ENCODE measurements around the gene SAMD8. TPM values are rescaled to one million over a fixed set of nuclear protein-coding genes. Genes with fewer than 3 reads are reported as not detected.
"Not testable (repeated sequence)": the region's sequence is repeated elsewhere in the genome, so short reads cannot be mapped to it uniquely, and the experiment has no call there.

Gene SAMD8
- total RNA-seq, 1 experiment from 2014 or later: 20.2 TPM

GRCh38 chr10:75098902-75099673 lies 12.4 kb upstream of the SAMD8 start:
- Histone ChIP-seq H3K27ac (no peak overlapping the region), H3K9me3 (replicated peaks) (no peaks in the 10 kb centered on the region), H3K27me3 (no peaks in the 10 kb centered on the region), H3K4me1 (peaks cover 4% of the 10 kb centered on the region; the same call in 1 of the 2 replicates), H3K4me3 (no peak overlapping the region), H3K36me3 (no peaks in the 10 kb centered on the region)
- DNase-seq: no peak

- peak; percentile 82 to 90 for DNase-seq
- Histone ChIP-seq H3K27ac (peak overlapping the region; percentile 11; the same call in 1 of the 2 replicates), H3K9me3 (replicated peaks) (no peaks in the 10 kb centered on the region), H3K4me1 (peaks cover 4% of the 10 kb centered on the region; the same call in 1 of the 2 replicates), H3K36me3 (no peaks in the 10 kb centered on the region), H3K27me3 (no peaks in the 10 kb centered on the region), H3K4me3 (peak overlapping the region; percentile 50)
Measured at GRCh38 chr10:75099952-75100763, 11.3 kb upstream of the SAMD8 start.

- Histone ChIP-seq H3K36me3 (no peaks in the 10 kb centered on the region), H3K9me3 (replicated peaks) (no peaks in the 10 kb centered on the region), H3K4me3 (peak overlapping the region; percentile 50), H3K27ac (no peak overlapping the region; the same call in 1 of the 2 replicates), H3K27me3 (no peaks in the 10 kb centered on the region), H3K4me1 (peaks cover 4% of the 10 kb centered on the region; the same call in 1 of the 2 replicates)
- no peak for DNase-seq
Measured at GRCh38 chr10:75100764-75101291, 10.6 kb upstream of the SAMD8 start.

- no peaks in the 10 kb centered on the region for H3K27me3 ChIP-seq
- no peaks in the 10 kb centered on the region for H3K9me3 ChIP-seq (replicated peaks)
- peaks cover 4% of the 10 kb centered on the region; the same call in 1 of the 2 replicates for H3K4me1 ChIP-seq
- H3K4me3 ChIP-seq: no peak overlapping the region
- no peak for DNase-seq
- H3K27ac ChIP-seq: no peak overlapping the region
- no peaks in the 10 kb centered on the region for H3K36me3 ChIP-seq
Measured at GRCh38 chr10:75101416-75102251, 9.8 kb upstream of the SAMD8 start.

- Histone ChIP-seq H3K4me3 (no peak overlapping the region), H3K27ac (no peak overlapping the region), H3K9me3 (replicated peaks) (no peaks in the 10 kb centered on the region), H3K27me3 (no peaks in the 10 kb centered on the region), H3K4me1 (peaks cover 4% of the 10 kb centered on the region; the same call in 1 of the 2 replicates), H3K36me3 (no peaks in the 10 kb centered on the region)
- DNase-seq: no peak
Measured at GRCh38 chr10:75102830-75103673, 8.4 kb upstream of the SAMD8 start.

GRCh38 chr10:75103881-75104686 lies 7.4 kb upstream of the SAMD8 start:
- Histone ChIP-seq H3K36me3 (no peaks in the 10 kb centered on the region), H3K4me1 (peaks cover 7% of the 10 kb centered on the region; the same call in 1 of the 2 replicates), H3K4me3 (no peak overlapping the region), H3K27ac (no peak overlapping the region), H3K9me3 (replicated peaks) (no peaks in the 10 kb centered on the region), H3K27me3 (no peaks in the 10 kb centered on the region)
- DNase-seq: no peak

- no peak for DNase-seq
- Histone ChIP-seq H3K9me3 (replicated peaks) (no peaks in the 10 kb centered on the region), H3K27ac (no peak overlapping the region), H3K27me3 (no peaks in the 10 kb centered on the region), H3K4me3 (no peak overlapping the region), H3K36me3 (no peaks in the 10 kb centered on the region), H3K4me1 (peaks cover 14% of the 10 kb centered on the region)
Measured at GRCh38 chr10:75104842-75105241, 6.6 kb upstream of the SAMD8 start.

GRCh38 chr10:75105576-75106197 lies 5.8 kb upstream of the SAMD8 start:
- Histone ChIP-seq H3K27me3 (no peaks in the 10 kb centered on the region), H3K27ac (no peak overlapping the region), H3K4me1 (peaks cover 19% of the 10 kb centered on the region), H3K4me3 (no peak overlapping the region), H3K36me3 (no peaks in the 10 kb centered on the region), H3K9me3 (replicated peaks) (no peaks in the 10 kb centered on the region)
- no peak for DNase-seq

- DNase-seq: no peak
- Histone ChIP-seq H3K4me3 (no peak overlapping the region), H3K9me3 (replicated peaks) (no peaks in the 10 kb centered on the region), H3K4me1 (peaks cover 16% of the 10 kb centered on the region), H3K27ac (no peak overlapping the region), H3K36me3 (no peaks in the 10 kb centered on the region), H3K27me3 (no peaks in the 10 kb centered on the region)
Measured at GRCh38 chr10:75106242-75106641, 5.2 kb upstream of the SAMD8 start.

- H3K4me3 ChIP-seq; H3K27me3 ChIP-seq; H3K36me3 ChIP-seq; DNase-seq; H3K27ac ChIP-seq; H3K9me3 ChIP-seq (replicated peaks): not testable (repeated sequence)
- peaks cover 16% of the 10 kb centered on the region for H3K4me1 ChIP-seq
Measured at GRCh38 chr10:75106891-75107290, 4.6 kb upstream of the SAMD8 start.

- Histone ChIP-seq H3K27me3 (no peaks in the 10 kb centered on the region), H3K36me3 (no peaks in the 10 kb centered on the region), H3K4me3 (peak overlapping the region; percentile 52), H3K9me3 (replicated peaks) (no peaks in the 10 kb centered on the region), H3K27ac (peak overlapping the region; percentile 87), H3K4me1 (peaks cover 23% of the 10 kb centered on the region)
- DNase-seq: peak in 1 of 2 experiments; percentile 18
Measured at GRCh38 chr10:75107756-75108683, 3.4 kb upstream of the SAMD8 start.

All from SJCRH30 (cell line).